Effector memory CD4-positive, alpha-beta T cell (primary cell): ENCODE data around the gene ZNF205.
A peak's percentile ranks its signal among the peaks of the same experiment; 100 is the strongest.

ENCODE experiments used
- DNase-seq, 3 donors: peaks; one replicate each; pipeline ENCODE4 v3.0.0-alpha.2; 2020
- H3K27ac ChIP-seq: 2 replicates; pipeline ENCODE4 v1.7.0; 2013; ENCODE audit warnings: mild to moderate bottlenecking, low read length, moderate library complexity; ENCODE audit not compliant: insufficient read depth, poor library complexity, severe bottlenecking
- H3K27me3 ChIP-seq: replicated peaks from 2 replicates; pipeline ENCODE4 v1.7.0; 2013; ENCODE audit warnings: mild to moderate bottlenecking, low read length; ENCODE audit not compliant: insufficient read depth, control insufficient read depth, poor library complexity, severe bottlenecking
- H3K36me3 ChIP-seq: 2 replicates; pipeline ENCODE4 v1.7.0; 2013; ENCODE audit warnings: mild to moderate bottlenecking, low read length, moderate library complexity; ENCODE audit not compliant: control insufficient read depth, insufficient read depth
- H3K4me1 ChIP-seq: 2 replicates; pipeline ENCODE4 v1.7.0; 2013; ENCODE audit warnings: low read length, mild to moderate bottlenecking; ENCODE audit not compliant: control insufficient read depth, insufficient read depth, poor library complexity, severe bottlenecking
- H3K4me3 ChIP-seq: 2 replicates; pipeline ENCODE4 v1.7.0; 2013; ENCODE audit warnings: low read length, low read depth, mild to moderate bottlenecking; ENCODE audit not compliant: insufficient read depth, poor library complexity, severe bottlenecking
- H3K9me3 ChIP-seq: 2 replicates; pipeline ENCODE4 v1.7.0; 2013; ENCODE audit warnings: mild to moderate bottlenecking, low read length, moderate library complexity; ENCODE audit not compliant: control insufficient read depth

The ZNF205 gene

DNA sequence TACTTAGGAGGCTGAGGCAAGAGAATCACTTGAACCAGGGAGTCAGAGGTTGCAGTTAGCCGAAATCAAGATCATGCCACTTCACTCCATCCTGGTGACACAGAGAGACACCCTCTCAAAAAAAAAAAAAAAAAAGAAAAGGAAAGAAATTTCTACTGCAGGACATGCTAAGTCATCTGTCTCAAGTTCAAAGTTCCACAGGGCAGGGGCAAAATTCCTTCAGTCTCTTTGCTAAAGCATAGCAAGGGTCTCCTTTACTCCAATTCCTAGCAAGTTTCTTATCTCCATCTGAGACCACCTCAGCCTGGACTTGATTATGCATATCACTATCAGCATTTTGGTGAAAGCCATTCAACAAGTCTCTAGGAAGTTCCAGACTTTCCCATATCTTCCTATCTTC is 27.9 kb upstream of the ZNF205 start:
- DNase-seq: no peak
- H3K36me3 ChIP-seq: no peaks in the 10 kb centered on the region
- H3K27me3 ChIP-seq: no peaks in the 10 kb centered on the region
- H3K4me3 ChIP-seq: no peak overlapping the region
- no peak overlapping the region for H3K27ac ChIP-seq
- no peaks in the 10 kb centered on the region for H3K9me3 ChIP-seq
- H3K4me1 ChIP-seq: peaks cover 24% of the 10 kb centered on the region

DNA sequence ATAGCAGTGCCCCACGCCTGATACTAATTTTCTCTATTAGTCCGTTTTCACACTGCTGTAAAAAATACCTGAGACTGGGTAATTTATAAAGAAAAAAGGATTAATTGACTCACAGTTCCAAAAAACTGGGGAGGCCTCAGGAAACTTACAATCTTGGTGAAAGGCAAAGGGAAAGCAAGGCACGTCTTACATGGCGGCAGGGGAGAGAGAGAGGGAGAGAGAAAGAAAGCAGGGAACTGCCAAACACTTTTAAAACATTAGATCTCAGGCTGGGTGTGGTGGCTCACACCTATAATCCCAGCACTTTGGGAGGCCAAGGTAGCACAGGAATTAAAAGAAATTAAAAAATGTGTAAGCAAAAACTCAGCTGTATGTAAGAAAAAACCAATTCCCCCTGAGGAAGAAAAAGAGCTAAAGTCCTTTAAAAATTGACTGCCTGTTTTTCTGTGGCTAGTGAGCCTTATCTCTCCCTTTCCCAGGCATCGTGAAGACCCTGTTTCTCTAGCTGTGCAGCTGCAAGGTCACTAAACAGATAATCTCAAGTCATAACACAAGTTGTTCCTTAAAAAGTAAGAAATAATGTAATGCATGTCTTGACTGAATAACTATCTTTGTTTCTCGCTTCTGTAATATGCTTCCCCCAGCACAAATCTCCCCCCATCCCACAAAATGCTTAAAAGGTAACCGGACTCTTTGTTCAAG is 27.3 kb upstream of the ZNF205 start:
- H3K36me3 ChIP-seq: no peaks in the 10 kb centered on the region

DNA sequence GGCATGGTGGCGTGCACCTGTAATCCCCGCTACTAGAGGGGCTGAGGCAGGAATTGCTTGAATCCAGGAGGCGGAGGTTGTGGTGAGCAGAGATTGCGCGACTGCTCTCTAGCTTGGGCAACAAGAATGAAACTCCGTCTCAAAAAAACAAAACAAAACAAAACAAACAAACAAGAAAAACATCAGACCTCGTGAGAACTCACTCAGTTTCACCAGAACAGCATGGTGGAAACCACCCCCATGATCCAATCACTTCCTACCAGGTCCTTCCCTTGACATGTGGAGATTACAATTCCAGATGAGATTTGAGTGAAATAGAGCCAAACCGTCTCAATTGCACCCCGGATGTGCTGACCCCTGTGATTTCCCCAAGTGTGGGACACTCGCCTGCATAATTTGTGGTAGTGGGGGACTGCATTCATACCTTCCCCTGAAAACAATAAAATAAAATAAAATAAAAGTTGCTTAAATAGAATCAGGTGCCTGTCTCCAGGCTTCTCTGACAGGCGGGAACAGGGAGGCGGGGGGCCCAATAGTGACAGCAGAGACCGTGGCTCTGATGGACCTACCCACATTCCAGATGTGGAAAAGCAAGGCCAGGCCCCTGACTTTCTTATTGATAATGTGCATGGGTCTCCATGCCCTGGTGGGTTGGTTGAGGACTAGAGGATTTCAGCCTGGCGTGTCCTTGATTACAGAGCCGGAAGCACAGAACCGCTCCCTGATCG is 26.4 kb upstream of the ZNF205 start:
- peaks cover 26% of the 10 kb centered on the region for H3K4me1 ChIP-seq
- H3K4me3 ChIP-seq: peak overlapping the region; percentile 7
- no peaks in the 10 kb centered on the region for H3K27me3 ChIP-seq
- H3K9me3 ChIP-seq: no peaks in the 10 kb centered on the region
- no peaks in the 10 kb centered on the region for H3K36me3 ChIP-seq
- DNase-seq: no peak
- H3K27ac ChIP-seq: peak overlapping the region; percentile 22

More for the DNA sequence above, 27.3 kb upstream of the ZNF205 start:
- Histone ChIP-seq H3K4me3 (no peak overlapping the region), H3K4me1 (peaks cover 21% of the 10 kb centered on the region), H3K9me3 (no peaks in the 10 kb centered on the region), H3K27ac (no peak overlapping the region), H3K27me3 (no peaks in the 10 kb centered on the region)
- DNase-seq: no peak

DNA sequence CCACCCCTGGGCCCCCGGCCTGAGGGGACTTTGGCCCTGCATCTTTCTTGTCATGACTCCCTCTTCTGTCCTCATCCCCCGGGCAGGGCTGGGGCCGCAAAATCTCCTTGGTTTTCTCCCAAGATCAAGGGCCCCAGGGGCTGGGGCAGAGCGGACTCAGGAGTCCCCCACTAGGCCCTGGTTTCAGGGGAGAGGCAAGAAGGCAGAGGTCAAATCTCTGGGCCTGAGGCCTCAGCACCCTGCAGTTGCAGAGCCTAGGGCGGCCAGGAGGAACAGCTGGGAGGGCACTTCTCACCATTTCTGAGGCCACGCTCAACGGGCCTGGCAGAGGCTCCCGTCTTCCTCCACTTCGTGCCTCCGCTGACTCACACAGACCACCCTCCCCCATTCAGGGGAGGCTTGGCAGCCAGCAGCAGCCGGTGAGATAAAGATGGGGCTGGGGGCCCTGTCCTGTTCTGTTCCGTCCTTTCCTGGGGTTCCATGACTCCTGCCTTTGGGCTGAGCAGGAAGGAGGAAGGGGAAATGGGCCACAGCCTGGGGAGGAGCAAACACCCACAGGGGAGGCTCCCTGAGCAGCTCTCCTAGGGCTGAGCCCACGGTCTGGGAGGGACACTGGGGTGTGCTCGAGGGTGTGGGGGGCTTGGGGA is 25.7 kb upstream of the ZNF205 start:
- Histone ChIP-seq H3K4me1 (peaks cover 30% of the 10 kb centered on the region), H3K36me3 (no peaks in the 10 kb centered on the region), H3K27me3 (no peaks in the 10 kb centered on the region), H3K9me3 (no peaks in the 10 kb centered on the region), H3K27ac (peak overlapping the region; percentile 0), H3K4me3 (peak overlapping the region; percentile 7)
- no peak for DNase-seq

DNA sequence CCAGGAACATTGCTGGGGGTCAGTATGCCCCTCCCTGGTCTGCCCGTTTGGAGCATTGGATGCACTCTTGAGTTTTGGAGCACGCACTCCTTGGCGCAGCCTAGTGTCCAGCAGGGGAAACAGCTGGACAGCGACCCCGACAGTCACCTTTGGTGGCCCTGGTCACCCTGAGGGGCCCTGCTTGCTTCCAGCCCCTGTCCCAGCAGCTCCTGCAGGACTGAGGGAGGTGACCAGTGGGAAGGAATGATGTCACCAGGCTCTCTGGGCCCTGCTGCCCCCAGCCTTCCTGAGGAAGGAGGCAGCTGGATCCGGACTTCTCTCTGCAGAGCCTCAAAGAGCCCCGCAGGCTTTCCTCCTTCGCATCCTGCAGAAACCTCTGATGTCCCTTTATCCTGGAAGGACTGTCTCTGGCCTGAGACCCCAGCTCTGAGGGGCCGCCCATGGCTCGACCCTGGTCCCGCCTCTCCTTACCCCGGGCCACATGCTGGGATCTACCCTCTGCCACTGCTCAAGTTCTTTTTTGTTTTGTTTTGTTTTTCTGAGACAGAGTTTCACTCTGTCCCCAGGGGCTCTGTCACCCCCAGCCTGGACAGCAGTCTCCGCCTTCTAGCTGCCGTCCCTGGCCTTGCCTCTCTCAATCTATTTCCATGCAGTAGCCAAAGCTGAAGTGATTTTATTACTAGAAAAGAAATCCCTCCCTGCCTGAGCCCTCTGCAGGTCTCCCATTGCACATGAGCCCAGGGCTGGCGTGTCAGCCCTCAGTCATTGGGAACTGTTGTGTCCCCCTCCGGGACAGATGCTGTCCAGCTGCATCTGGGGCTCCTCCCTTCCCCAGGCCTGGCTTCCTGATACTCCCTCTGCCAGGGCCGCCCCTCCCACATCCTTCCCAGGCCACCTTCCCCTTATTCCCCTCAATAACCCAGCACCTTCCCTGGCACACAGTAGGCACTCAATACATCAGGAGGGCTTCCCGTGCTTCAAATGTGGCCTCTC is 24.8 kb upstream of the ZNF205 start:
- Histone ChIP-seq H3K27ac (peak overlapping the region; percentile 0), H3K9me3 (no peaks in the 10 kb centered on the region), H3K4me1 (peaks cover 30% of the 10 kb centered on the region), H3K4me3 (peak overlapping the region; percentile 7), H3K27me3 (no peaks in the 10 kb centered on the region), H3K36me3 (no peaks in the 10 kb centered on the region)
- DNase-seq: no peak

DNA sequence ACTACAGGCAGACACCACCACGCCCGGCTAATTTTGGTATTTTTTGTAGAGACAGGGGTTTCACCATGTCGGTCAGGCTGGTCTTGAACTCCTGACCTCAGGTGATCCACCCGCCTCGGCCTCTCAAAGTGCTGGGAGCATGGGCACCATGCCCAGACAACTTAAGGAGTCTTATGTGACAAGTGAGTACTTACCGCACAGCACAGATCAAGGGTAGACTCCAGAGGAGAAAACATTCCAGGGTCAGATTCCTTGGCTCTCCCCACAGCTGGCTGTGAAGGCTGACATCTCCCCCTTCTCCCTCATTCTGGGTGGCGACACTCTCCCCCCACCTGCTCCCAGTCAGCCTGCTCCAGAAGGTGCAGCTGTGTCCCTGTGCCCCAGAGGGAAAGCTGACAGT is 23.9 kb upstream of the ZNF205 start:
- no peak for DNase-seq
- H3K36me3 ChIP-seq: no peaks in the 10 kb centered on the region
- no peaks in the 10 kb centered on the region for H3K9me3 ChIP-seq
- no peak overlapping the region for H3K4me3 ChIP-seq
- H3K27ac ChIP-seq: no peak overlapping the region
- no peaks in the 10 kb centered on the region for H3K27me3 ChIP-seq
- peaks cover 27% of the 10 kb centered on the region for H3K4me1 ChIP-seq

DNA sequence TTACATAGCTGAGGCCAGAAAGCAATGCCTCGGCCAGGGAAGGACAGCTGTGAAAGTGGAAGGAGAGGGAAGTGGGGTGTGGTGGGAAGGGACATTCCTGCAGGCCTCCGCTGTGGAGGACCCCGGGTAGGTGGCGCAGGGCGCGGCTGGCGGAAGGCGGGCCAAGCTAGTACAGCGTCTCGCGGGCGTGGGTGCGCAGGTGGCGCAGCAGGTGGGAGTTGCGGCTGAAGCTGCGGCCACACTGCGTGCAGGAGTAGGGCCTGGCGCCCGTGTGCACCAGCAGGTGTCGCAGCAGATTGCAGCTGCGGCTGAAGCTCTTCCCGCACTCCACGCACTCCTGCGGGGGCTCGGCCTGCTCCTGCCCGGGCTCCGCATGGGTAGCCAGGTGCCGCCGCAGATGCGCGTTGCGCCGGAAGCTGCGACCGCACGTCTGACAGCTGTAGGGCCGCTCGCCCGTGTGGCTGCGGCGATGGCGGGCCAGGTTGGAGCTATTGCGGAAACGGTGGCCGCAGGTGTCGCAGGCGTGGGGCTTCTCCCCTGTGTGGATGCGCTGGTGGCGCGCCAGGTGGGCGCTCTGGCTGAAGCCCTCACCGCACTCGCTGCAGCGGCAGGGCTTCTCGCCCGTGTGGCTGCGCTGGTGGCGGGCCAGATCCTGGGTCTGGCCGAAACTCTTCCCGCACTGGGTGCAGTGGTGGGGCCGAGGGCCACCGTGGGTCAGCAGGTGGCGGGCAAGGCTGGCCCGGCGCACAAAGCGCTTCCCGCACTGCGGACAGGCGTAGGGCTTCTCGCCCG is 23.3 kb upstream of the ZNF205 start:
- no peak for DNase-seq
- H3K4me3 ChIP-seq: no peak overlapping the region
- H3K27me3 ChIP-seq: no peaks in the 10 kb centered on the region
- no peaks in the 10 kb centered on the region for H3K9me3 ChIP-seq
- no peaks in the 10 kb centered on the region for H3K36me3 ChIP-seq
- peaks cover 27% of the 10 kb centered on the region for H3K4me1 ChIP-seq
- no peak overlapping the region for H3K27ac ChIP-seq

DNA sequence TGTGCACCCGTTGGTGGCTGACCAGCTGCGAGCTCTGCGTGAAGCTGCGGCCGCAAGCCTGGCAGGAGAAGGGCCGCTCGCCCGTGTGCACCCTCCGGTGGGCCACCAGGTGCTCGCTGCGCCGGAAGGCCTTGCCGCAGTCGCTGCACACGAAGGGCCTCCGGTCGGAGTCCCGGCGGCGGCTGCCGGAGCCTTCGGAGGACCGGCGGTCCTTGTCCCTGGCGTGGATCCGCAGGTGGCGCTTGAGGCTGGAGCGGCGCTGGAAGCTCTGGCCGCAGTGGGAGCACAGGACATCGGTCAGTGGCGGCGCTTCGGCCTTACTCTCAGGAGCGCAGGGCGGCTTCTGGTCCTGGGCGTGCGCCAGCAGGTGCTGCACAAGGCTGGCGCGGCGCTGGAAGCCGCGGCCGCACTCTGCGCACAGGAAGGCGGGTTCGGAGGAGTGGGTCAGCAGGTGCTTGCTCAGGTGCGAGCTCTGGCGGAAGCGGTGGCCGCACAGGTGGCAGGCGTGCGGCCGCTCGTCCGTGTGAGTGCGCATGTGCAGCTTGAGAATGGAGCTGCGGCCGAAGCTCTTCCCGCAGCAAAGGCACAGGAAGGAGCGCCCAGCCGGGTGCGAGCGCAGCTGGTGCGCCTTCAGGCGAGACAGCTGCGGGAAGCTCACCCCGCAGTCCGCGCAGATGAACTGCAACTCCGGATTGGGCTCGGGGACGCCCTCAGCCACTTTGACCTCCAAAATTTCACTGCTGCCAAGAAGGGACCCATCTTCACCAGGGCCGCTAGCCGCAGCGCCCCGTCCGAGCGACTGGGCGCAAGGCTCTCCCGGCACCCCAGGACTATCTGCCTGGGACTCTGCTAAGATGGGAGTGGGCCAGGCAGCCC is 22.4 kb upstream of the ZNF205 start:
- no peaks in the 10 kb centered on the region for H3K36me3 ChIP-seq
- H3K4me3 ChIP-seq: no peak overlapping the region
- H3K27me3 ChIP-seq: no peaks in the 10 kb centered on the region
- DNase-seq: no peak
- H3K27ac ChIP-seq: no peak overlapping the region
- no peaks in the 10 kb centered on the region for H3K9me3 ChIP-seq
- H3K4me1 ChIP-seq: peaks cover 32% of the 10 kb centered on the region
